IMR-90 (cell line): ENCODE results near the gene RCOR3. TPM values are rescaled to one million over a fixed set of nuclear protein-coding genes. Genes with fewer than 3 reads are reported as not detected.

Source experiments
- ATAC-seq: fragments of 200-7000 bp; cut with Tn5 transposase; 2 replicates; pipeline ENCODE4 v1.9.1; 2020; ENCODE audit warnings: low read depth, mild to moderate bottlenecking, moderate library complexity
- BruUV-seq: library from RNA; stranded (reverse); fragments of 400-500 nt; replicated peaks from 2 replicates; lab custom pipeline; 2021; lab: Mats Ljungman, UMichigan
- CTCF ChIA-PET: fragments of 300-600 bp; formaldehyde crosslinking; extraction: SDS; loops from one replicate; lab custom pipeline; 2021; ENCODE audit warnings: antibody characterized with exemption; lab: Yijun Ruan, JAX
- POLR2A ChIA-PET: fragments of 300-600 bp; sonication (Branson Sonifier 250); formaldehyde crosslinking; loops from one replicate; lab custom pipeline; 2022; ENCODE audit warnings: antibody characterized with exemption; ENCODE audit not compliant: unreplicated experiment; lab: Charles Lee
- DNase-seq: peaks from one replicate; pipeline ENCODE4 v3.0.0; 2013
- H2AFZ ChIP-seq: replicated peaks from 2 replicates; pipeline ENCODE3; 2013; ENCODE audit warnings: low read length, mild to moderate bottlenecking; ENCODE audit not compliant: poor library complexity
- H2AK5ac ChIP-seq: 2 replicates; pipeline ENCODE4 v1.6.1; 2013; ENCODE audit warnings: low read depth, low read length, inconsistent platforms
- H2AK9ac ChIP-seq: replicated peaks from 2 replicates; pipeline ENCODE3; 2013; ENCODE audit warnings: mild to moderate bottlenecking, low read depth, low read length, moderate library complexity; ENCODE audit not compliant: poor library complexity
- H2BK120ac ChIP-seq: 2 replicates; pipeline ENCODE4 v1.6.1; 2013; ENCODE audit warnings: low read depth, low read length, inconsistent platforms
- H2BK15ac ChIP-seq: 3 replicates; pipeline ENCODE4 v1.6.1; 2013; ENCODE audit warnings: low read depth, low read length, inconsistent platforms
- H2BK20ac ChIP-seq: 2 replicates; pipeline ENCODE4 v1.6.1; 2013; ENCODE audit warnings: low read depth, mild to moderate bottlenecking, inconsistent platforms, low read length, moderate library complexity
- H2BK5ac ChIP-seq: 2 replicates; pipeline ENCODE4 v1.6.1; 2013; ENCODE audit warnings: mild to moderate bottlenecking, low read depth, low read length, inconsistent platforms; ENCODE audit not compliant: poor library complexity, severe bottlenecking
- H3K14ac ChIP-seq: replicated peaks from 2 replicates; pipeline ENCODE4 v1.6.1; 2013; ENCODE audit warnings: low read depth, low read length, inconsistent platforms
- H3K18ac ChIP-seq: 2 replicates; pipeline ENCODE4 v1.6.1; 2013; ENCODE audit warnings: low read depth, low read length, control low read depth
- H3K23ac ChIP-seq: 2 replicates; pipeline ENCODE4 v1.6.1; 2013; ENCODE audit warnings: low read depth, low read length, inconsistent platforms
- H3K27ac ChIP-seq: 2 replicates; pipeline ENCODE4 v1.5.1; 2013; ENCODE audit warnings: mild to moderate bottlenecking, control low read depth, low read length; ENCODE audit not compliant: insufficient read depth
- H3K27me3 ChIP-seq: 2 replicates; pipeline ENCODE4 v1.6.1; 2013; ENCODE audit warnings: low read length; ENCODE audit not compliant: control insufficient read depth, insufficient read depth
- H3K36me3 ChIP-seq: 2 replicates; pipeline ENCODE4 v1.6.1; 2013; ENCODE audit warnings: low read length, mixed read lengths; ENCODE audit not compliant: control insufficient read depth, insufficient read depth
- H3K4ac ChIP-seq: 2 replicates; pipeline ENCODE4 v1.6.1; 2013; ENCODE audit warnings: low read depth, low read length, inconsistent platforms
- H3K4me1 ChIP-seq: 2 replicates; pipeline ENCODE4 v1.6.1; 2013; ENCODE audit warnings: low read length, mixed read lengths; ENCODE audit not compliant: control insufficient read depth, insufficient read depth
- H3K4me2 ChIP-seq: 2 replicates; pipeline ENCODE4 v1.6.1; 2013; ENCODE audit warnings: low read depth, mild to moderate bottlenecking, control low read depth, low read length, moderate library complexity
- H3K4me3 ChIP-seq: 2 replicates; pipeline ENCODE4 v1.5.1; 2013; ENCODE audit warnings: low read depth, mild to moderate bottlenecking, control low read depth, low read length, moderate library complexity; ENCODE audit not compliant: insufficient read depth
- H3K56ac ChIP-seq: 2 replicates; pipeline ENCODE4 v1.6.1; 2013; ENCODE audit warnings: low read length, inconsistent platforms; ENCODE audit not compliant: insufficient read depth; ENCODE audit errors: extremely low read depth
- H3K79me1 ChIP-seq, 2 experiments: 2 replicates each; pipeline ENCODE4 v1.6.1; 2013; ENCODE audit warnings: low read length in 2 of 2, inconsistent platforms in 1 of 2, low read depth in 1 of 2
- H3K9ac ChIP-seq: 2 replicates; pipeline ENCODE4 v1.6.1; 2013; ENCODE audit warnings: low read depth, low read length, control low read depth
- H3K9me1 ChIP-seq: 2 replicates; pipeline ENCODE4 v1.6.1; 2013; ENCODE audit warnings: low read length, inconsistent platforms; ENCODE audit not compliant: insufficient read depth
- H3K9me3 ChIP-seq: 2 replicates; pipeline ENCODE4 v1.6.1; 2013; ENCODE audit warnings: low read length; ENCODE audit not compliant: control insufficient read depth, insufficient read depth
- H4K20me1 ChIP-seq: 2 replicates; pipeline ENCODE4 v1.6.1; 2013; ENCODE audit warnings: low read length, inconsistent platforms; ENCODE audit not compliant: insufficient read depth
- H4K5ac ChIP-seq: 2 replicates; pipeline ENCODE4 v1.6.1; 2013; ENCODE audit warnings: mild to moderate bottlenecking, low read depth, low read length, control low read depth
- H4K8ac ChIP-seq, 2 experiments: 2 replicates each; pipeline ENCODE4 v1.6.1; 2013; ENCODE audit warnings: low read depth in 2 of 2, low read length in 2 of 2, control low read depth in 1 of 2, inconsistent platforms in 1 of 2
- H4K91ac ChIP-seq: 2 replicates; pipeline ENCODE4 v1.6.1; 2013; ENCODE audit warnings: low read depth, low read length, inconsistent platforms; ENCODE audit not compliant: insufficient read depth
- BHLHE40 ChIP-seq: fragments of 150-350 bp; IDR thresholded peaks from 2 replicates; pipeline ENCODE4 v1.6.1; 2016; ENCODE audit warnings: mild to moderate bottlenecking, low read depth, low read length
- FOS ChIP-seq: fragments of 150-350 bp; IDR thresholded peaks from 2 replicates; pipeline ENCODE4 v1.6.1; 2016; ENCODE audit warnings: low read depth, low read length
- MAZ ChIP-seq: IDR thresholded peaks from 2 replicates; pipeline ENCODE4 v1.6.1; 2012; ENCODE audit warnings: low read depth, mild to moderate bottlenecking, low read length, improper control_type of control experiment, moderate library complexity, borderline replicate concordance
- WGBS, 2 experiments: methylation state at CpG; one replicate each; pipeline versions ENCODE4 v1.1.5 to v1.1.7; 2013; ENCODE audit warnings: missing lambda C conversion rate in 2 of 2; ENCODE audit not compliant: insufficient read length in 1 of 2; ENCODE audit errors: extremely low coverage in 2 of 2; 5-methylcytosine and 5-hydroxymethylcytosine counted together
- dilution Hi-C: fragments of 300-500 bp; cut with HindIII; formaldehyde crosslinking; loops from one replicate; pipeline ENCODE4 v1.14.3; 2018; ENCODE audit warnings: low sequenced_read_pairs; ENCODE audit not compliant: unreplicated experiment
- in situ Hi-C: fragments of 300-500 bp; cut with MboI; formaldehyde crosslinking; loops from 3 replicates; pipeline ENCODE4 v1.14.3; 2019; ENCODE audit warnings: low sequenced_read_pairs, inconsistent platforms, mixed read lengths
- intact Hi-C: fragments of 100-400 bp; cut with micrococcal nuclease; formaldehyde crosslinking; loops from 2 replicates; pipeline ENCODE4 v1.10.0; 2022
- polyA plus RNA-seq, 3 experiments: library from polyadenylated mRNA; depleted of rRNA; stranded (reverse); fragments of >200 nt; gene quantifications; 2 replicates each; pipeline ENCODE4 v1.2.3, GENCODE V29; 2012; ENCODE audit warnings: low replicate concordance in 1 of 3
- total RNA-seq: library from RNA; depleted of rRNA; stranded (reverse); fragments of >200 nt; gene quantifications from 2 replicates; pipeline ENCODE4 v1.2.3, GENCODE V29; 2012
- TF ChIP-seq, protein P1 (sequence below): conservative IDR thresholded peaks from 2 replicates; pipeline ENCODE4 v1.5.1; 2012; ENCODE audit warnings: mild to moderate bottlenecking, low read depth, low read length, improper control_type of control experiment
- TF ChIP-seq, protein P2 (sequence below): fragments of 150-350 bp; IDR thresholded peaks from 2 replicates; pipeline ENCODE4 v1.6.1; 2017; ENCODE audit warnings: mild to moderate bottlenecking, antibody characterized with exemption, low read length, low read depth

Gene RCOR3
- total and polyA plus RNA-seq, 2 of the 4 experiments (the other 2 are of a cell fraction) = 8.1 to 16.4 TPM

DNA sequence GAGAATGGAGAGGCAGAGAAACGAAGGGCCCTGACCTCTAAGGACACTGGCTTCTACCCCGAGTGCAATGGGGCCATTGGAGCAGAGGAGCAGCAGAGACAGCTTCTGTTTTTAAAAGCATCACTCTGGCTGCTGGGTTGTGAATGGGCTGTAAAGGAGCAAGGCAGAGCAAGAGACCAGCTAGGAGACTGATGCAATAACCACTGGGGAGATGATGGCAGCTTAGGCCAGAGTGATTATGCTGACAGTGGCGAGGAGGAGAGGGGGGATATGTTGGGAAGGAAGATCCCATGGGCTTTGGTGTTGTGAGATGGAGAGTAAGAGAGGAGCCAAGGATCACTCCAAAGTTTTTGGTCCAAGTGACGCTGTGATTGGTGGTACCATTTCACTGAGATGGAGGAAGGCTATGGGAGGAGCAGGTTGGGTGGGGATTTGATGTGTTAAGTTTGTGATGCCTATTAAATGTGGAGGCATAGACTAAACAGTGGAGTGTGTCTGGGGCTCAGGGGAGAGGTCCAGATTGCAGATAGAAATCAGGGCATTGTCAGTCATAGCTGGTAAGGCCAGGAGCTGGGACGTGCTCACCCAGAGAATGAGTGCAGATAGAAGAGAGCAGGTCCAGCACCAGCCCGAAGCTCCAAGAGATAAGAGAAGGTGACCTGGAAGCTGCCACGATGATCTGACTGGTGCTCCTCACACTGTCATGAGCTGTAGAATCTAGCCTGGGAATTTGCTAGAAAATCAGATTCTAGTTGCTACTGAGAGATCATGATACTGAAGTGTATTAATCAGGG is 78.5 kb downstream of the RCOR3 start:
- Histone ChIP-seq H2AK5ac (no peak overlapping the region), H3K27me3 (no peaks in the 10 kb centered on the region), H4K91ac (no peak overlapping the region), H2AFZ (no peak overlapping the region), H2BK20ac (no peak overlapping the region), H3K23ac (no peak overlapping the region), H2BK120ac (no peak overlapping the region), H3K18ac (no peak overlapping the region), H3K4me3 (no peak overlapping the region), H2AK9ac (no peak overlapping the region), H3K4me2 (no peak overlapping the region), H3K9me3 (no peaks in the 10 kb centered on the region), H3K79me1 (peaks cover 33 to 77% of the 10 kb centered on the region in 2 experiments), H3K9ac (no peak overlapping the region), H4K20me1 (peaks cover 74% of the 10 kb centered on the region), H2BK5ac (no peak overlapping the region), H3K36me3 (0 out of 2 replicates have a peak, but pooled peaks cover 1% of the 10 kb centered on the region), H3K56ac (no peak overlapping the region), H3K14ac (no peak overlapping the region), H4K8ac (no peak overlapping the region), H2BK15ac (no peak overlapping the region), H3K27ac (no peak overlapping the region), H3K4ac (no peak overlapping the region), H3K4me1 (peaks cover 9% of the 10 kb centered on the region), H4K5ac (no peak overlapping the region), H3K9me1 (peaks cover 30% of the 10 kb centered on the region)
- DNase-seq = no peak
- ChIA-PET CTCF (no interaction called here), POLR2A (no interaction called here)
- dilution Hi-C loops = no loop called here
- BruUV-seq = no TSS peak
- ATAC-seq = no peak
- in situ Hi-C loops = no loop called here
- 79% methylated on average over 6 of the region's 7 CpGs; no CpG with 5 or more reads in 1 of the 2 experiments for WGBS, 2 experiments
- TF ChIP-seq FOS = no peak
- TF ChIP-seq, protein P1, sequence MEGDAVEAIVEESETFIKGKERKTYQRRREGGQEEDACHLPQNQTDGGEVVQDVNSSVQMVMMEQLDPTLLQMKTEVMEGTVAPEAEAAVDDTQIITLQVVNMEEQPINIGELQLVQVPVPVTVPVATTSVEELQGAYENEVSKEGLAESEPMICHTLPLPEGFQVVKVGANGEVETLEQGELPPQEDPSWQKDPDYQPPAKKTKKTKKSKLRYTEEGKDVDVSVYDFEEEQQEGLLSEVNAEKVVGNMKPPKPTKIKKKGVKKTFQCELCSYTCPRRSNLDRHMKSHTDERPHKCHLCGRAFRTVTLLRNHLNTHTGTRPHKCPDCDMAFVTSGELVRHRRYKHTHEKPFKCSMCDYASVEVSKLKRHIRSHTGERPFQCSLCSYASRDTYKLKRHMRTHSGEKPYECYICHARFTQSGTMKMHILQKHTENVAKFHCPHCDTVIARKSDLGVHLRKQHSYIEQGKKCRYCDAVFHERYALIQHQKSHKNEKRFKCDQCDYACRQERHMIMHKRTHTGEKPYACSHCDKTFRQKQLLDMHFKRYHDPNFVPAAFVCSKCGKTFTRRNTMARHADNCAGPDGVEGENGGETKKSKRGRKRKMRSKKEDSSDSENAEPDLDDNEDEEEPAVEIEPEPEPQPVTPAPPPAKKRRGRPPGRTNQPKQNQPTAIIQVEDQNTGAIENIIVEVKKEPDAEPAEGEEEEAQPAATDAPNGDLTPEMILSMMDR = no peak
- no peak for TF ChIP-seq MAZ
- TF ChIP-seq, protein P2, sequence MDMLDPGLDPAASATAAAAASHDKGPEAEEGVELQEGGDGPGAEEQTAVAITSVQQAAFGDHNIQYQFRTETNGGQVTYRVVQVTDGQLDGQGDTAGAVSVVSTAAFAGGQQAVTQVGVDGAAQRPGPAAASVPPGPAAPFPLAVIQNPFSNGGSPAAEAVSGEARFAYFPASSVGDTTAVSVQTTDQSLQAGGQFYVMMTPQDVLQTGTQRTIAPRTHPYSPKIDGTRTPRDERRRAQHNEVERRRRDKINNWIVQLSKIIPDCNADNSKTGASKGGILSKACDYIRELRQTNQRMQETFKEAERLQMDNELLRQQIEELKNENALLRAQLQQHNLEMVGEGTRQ = no peak
- TF ChIP-seq BHLHE40 = no peak
- intact Hi-C loops = no loop called here
